Amygdala (tissue), 56 donors: ENCODE data around the gene GALNT14.

Experiments used
- DNase-seq, 56 donors: peaks; one replicate each; lab custom pipeline; 2025; lab: John Stamatoyannopoulos, UW

Gene GALNT14

DNA sequence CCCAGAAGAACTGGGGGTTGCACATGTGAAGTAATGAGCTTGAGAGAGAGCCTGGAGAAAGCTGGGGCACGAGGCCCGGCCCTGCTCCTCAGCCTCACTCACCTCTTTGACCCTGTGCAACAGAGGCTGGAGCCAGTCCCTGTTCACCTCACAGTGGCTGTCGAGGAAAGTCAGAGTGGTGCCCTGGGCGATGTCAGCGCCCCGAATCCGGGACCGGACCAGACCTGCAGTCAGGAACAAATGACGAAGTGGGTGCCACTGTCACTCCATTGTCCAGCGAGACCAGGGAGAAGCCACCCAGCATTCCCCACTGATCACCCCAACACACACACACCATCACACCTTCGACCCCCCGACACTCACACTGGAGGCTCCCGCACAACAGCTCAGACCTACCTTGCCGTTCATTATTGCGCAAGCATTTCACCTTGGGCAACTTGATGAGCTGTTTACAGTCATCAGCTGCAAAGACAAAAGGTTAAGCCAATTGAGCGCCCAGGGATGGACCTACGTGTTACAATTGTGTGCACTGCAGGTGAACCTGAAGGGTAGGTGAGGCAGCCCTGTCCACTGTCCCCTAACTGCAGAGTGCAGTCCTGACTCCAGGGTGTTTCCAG lies 182.6 kb downstream of the GALNT14 start:
- DNase-seq: no peak

DNA sequence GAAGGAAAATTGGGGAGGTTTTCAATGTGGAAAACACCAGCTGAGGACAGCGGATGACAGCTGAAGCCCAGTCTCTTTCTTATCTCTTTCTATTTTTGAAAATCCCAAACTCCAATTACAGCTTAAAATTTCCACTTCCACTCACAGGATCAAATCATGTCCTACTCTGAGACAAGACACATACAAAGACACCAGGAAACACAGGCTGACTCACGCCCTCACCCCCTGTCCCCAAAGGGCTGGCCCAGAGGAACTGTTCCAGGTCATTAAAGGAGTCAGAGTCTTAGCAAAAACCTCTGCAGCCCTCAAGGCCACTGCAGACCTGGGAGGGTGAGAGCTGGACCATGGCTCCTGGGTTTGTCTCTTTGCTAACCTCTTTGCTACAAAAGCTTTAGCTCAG lies 187.9 kb downstream of the GALNT14 start:
- DNase-seq: no peak

DNA sequence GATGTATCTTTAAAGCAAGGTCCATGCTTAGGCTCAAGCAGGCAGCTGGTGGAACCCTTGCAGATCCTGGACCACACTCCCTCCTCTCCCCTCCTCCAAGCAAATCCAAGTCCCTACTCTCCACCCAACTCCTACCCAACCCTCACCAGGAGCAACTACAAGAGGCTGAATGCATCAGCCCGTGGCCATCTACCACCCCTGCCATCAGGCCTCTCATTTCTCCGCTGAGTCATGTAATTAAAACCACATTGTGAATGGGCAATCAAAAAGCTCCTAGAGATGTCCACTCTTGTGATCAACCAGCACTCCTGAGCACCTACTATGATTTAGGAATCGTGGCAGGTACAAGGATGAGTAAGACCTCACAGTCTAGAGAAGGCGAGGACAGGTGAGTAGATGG lies 188.8 kb downstream of the GALNT14 start:
- DNase-seq: no peak

DNA sequence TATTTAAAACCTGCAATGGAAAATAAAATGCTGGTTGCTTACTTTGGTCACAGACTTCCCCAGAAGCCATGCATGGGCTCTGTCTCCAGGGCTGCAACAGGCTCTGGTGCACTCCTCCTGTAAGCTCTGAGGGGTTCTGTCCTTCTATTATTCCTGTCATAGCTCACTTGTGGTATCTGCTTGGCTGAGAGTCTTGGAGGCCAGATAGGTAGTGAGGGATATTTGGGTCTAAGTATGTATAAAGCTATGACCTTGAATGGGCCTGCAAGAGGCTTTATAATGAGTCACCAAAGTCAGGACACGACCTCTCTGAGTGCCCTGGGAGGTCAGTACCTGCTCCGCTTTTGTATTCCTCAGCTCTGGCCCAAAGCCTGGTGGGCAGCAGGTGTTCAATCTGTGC lies 189.4 kb downstream of the GALNT14 start:
- DNase-seq: no peak

DNA sequence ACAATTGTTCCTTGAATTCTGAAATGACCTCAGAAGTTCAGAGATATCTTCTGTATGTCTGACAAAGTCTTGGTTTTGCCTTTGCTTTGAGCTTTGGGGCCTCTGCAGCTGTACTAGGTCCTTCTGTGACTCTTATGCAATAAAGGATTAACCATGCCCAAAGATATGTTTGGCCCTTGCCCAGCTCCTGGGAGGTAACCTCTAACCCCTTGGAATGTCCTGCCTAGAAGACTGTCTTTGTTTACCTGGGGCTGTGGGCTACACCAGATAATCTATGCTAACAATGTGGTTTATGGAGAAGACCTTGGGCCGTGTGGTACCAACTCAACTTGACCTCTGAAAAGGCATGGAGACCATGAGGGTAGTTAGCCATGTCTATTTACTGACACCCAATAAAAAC lies 190.1 kb downstream of the GALNT14 start:
- no peak for DNase-seq

DNA sequence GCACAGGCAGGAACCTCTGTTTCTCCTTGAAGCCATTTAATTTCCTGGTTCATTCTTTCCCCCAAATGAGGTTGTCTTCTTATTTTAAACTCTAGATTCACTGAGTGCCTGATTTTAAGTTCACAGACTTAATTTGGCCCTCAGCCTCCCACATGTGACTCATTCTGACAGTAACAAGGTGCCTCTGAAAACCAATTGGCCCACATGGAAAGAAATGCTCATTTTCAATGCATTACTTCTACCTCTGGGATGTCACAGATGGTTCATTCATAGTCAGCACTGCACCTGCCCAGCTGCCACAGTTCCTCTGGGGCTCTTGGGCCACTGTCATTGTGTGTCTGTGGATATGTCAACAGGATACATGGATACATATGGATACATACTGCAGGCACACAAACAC lies 190.6 kb downstream of the GALNT14 start:
- no peak for DNase-seq

DNA sequence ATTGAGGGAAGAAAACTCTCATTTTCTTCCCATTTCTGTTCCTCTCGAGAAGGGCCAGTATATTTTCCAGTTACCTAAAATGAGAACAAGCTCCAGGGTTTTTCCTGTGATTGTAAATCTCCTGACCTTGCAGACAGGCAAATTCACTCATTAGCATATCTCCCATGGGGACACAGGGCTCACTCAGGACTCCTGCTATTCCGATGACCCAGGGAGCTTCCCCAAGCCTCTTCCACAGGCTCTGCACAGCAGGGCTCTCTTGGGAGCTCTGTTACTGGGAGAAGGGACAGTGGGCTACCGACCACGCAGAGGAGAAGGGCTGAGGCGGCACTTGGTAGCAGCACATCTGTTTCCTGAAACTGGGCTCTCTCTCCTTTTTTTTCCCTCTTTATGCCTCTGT lies 195.8 kb downstream of the GALNT14 start:
- DNase-seq: no peak

DNA sequence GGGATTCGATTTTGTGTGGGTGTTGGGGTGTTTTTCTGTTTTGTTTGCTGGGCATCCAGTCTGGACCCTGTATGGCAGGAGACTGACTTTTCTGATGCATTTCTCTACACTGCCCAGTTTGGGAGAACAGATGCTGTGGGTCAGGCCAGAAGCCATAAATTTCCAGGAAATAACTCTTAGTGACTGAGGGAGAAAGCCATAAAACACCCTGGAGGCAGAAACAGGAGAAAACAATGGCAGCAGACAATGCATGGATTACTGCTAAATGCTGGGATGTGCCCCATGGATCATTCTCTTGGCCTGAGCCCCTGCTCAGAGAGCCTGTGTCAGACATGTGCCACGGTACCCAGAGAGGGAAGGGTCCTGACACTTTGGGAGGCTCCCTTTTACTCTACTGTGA lies 197.4 kb downstream of the GALNT14 start:
- no peak for DNase-seq

DNA sequence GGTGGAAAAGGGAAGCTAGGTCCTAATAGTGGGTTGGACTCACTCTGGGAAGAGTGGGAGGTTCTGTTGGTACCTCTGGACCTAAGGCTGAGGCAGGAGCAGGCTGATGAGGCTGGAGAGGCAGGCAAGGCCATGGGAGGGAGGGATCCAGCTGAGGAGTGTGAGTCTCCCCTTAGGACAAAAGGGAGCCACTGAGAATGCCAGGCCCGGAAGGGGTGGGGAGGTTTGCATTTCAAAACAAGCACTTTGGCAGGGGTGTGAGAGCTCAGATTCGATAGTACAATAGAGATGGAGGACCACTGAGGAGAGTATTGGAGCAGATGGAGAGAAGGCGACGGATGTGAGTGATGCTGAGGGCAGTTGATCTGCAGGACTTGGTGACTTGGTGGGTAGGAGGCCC lies 198.9 kb downstream of the GALNT14 start:
- DNase-seq: no peak

DNA sequence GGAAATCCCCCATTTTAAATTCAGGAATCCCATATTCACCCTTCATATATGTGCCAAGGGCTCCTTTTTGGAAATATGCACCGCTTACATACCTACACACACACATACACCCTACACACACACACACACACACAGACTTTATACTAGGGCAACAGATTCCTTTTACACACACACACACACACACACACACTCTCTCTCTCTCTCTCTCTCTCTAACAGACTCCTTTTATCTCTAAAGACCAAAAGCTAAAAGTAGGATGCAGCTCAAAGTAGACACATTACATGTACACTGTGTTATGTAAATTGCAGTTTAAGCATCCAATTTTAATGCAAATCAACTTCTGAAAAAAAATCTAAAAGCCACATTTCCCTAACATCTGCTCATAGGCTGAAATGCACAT lies 200.0 kb downstream of the GALNT14 start:
- DNase-seq: no peak

DNA sequence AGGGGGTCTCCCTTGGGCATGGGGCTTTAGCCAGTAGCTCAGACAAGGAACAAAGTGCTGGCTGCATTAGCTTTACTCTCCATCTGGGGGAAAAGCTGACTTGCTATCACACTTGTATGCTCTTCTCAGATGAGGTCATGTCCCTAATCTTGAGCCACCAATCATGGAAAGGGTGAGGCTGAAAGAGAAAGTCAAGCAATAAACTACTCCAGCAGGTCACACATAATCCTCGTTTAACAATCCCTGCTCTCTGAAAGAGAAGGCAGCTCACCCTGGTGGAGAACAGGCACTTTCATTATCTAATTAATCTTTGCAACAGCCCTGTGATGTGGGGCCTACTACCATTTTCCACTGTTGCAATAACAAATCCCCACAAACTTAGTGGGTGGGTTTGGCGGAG lies 201.3 kb downstream of the GALNT14 start:
- no peak for DNase-seq

DNA sequence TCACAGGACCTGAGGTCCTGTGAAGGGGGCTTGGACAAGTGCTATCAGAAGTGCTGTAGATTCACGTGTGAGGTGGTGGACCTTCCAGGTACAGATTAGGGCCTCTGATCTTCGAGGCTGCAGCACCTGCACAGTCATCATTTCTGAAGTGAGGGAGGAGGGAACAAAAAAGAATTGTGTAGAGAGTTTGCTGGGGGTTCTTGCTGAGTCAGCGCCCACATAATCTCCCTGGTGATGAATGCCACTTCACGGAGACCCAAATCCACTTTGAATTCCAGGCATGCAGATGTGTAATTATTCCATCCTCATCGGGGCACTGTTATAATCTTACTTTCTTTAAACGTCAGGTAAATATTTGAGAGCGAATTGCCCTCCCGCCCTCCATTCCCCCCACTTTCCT lies 202.4 kb downstream of the GALNT14 start:
- DNase-seq: no peak

DNA sequence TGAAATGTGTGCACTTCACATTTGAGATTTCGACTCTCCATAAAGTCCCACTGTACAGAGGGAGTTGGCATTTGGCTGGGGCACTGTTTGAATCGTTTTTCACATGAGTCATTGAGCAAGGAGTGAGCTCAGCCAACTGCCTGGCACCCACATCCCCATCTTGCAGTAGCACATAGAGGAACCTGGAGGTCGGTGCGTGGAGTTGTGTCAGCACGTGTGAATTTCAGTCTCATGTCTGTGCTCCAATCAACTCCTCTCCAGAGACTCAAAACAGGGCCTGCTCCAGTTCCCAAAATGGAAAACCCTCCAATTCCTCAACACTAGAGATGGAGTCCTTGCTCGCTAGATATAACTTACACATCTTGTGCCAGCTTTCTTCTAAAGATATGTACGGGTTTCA lies 204.2 kb downstream of the GALNT14 start:
- DNase-seq: peak in 9 of 56 donors; percentile 10 to 55 (median 18)

DNA sequence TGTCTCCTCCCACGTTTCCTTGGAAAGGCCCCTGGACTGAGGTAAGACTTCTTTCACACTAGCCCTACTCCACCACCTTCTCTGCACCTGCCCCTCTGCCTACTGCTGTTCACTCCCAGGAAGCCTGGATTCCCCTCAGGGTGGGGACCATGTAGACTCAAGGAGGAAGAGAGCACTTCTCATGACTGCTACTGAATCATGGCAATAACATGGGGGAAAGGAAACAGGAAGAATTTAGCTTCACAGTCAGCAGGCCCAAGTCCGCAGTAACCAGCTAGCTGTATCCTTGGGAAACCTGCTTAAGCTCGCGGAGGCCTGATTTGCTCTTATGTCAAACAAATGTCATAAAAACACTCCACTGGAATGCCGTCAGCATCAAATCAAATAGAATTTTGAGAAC lies 204.7 kb downstream of the GALNT14 start:
- DNase-seq: no peak

DNA sequence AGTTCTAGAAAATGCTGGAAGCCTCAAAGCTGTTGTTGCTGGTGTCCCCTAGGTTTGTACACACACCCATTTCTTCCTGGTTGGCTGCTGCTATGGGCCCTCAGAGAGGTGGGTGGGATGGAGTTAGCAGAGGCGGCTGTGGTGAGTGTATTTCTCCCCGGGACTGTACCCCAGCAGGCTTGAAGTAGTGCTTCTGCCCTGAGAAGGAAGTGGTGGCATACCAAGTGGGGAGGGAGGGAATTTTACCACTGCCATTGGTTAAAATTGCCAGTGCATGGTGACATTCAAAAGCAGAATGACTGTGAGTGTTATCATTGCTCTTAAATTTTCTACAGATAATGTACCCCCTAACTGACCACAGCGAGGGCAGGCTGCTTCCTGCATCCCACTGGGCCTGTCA lies 205.4 kb downstream of the GALNT14 start:
- DNase-seq: no peak

DNA sequence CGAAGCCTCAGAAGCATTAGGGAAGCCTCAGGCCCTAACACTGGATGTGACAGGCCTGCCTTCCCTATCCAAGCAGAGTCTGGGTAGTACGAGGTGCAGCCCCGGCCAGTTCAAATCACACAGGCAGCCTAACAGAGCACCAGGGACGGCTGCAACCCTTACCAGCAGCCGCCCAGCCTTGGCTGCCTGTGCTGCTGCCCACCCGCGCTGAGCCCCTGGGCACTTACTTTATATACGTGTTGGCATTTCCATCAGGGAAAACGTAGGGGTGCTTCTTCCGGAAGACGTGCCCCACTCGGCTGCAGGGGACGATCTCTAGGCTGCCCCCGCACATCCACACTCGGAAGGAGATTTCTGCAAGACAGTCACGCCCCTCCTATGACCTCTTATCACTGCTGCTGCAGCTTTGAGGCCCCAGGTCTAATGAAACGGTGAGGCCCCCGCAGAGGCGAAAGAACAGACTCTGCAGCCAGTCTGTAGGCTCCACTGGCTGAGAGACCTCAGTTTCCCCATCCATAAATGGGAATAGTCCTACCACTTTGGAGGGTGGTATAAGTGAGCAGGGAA lies 206.3 kb downstream of the GALNT14 start:
- no peak for DNase-seq

DNA sequence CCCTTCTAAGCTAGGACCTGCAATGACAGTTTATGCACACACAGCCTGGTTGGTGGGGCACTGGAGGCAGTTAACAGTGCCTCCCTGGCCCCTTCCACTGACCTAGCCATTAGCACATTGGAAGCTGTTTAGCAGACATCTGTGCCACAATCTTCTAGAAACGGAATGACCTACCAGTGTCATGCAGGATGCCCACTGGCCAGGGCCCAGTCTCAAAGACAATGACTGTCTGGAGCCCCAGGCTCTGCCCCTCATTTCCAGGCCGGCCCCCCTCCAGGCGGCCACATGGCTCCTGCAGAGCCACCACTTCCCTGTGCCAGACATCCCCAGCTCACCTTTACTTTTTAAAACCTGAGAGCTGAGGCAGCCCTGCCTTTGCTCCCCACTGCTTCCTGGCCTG lies 207.5 kb downstream of the GALNT14 start:
- DNase-seq: no peak

DNA sequence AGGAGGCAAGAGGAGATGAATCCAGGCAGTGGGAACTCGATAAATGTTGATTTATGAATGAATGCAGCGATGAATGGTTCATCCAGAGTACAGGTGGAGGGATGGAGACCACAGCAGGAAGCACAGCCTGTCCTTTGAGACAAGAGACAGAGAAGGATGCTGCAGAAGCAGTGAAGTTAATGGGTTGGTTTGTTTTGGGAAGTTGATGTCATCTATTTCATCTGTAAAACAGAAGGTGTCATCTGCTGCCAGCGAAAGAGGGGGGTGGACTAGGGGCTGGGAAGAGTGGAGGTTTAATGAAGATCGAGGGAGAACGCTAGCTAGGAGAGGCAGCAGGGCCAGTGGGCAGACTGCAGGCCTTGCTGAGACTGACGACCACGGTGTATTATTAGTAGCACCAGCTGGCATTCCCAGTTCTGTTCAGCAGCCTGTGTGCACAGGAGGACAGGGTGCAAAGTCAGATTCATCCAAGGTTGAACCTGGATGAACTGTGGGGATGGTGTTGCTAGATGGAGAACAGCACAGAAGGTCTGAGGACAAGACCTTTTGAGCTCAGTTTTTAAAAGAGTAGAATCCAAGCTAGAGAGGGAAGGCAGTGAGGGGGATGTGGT lies 210.7 kb downstream of the GALNT14 start:
- DNase-seq: peak in 26 of 56 donors; percentile 2 to 55 (median 18)

DNA sequence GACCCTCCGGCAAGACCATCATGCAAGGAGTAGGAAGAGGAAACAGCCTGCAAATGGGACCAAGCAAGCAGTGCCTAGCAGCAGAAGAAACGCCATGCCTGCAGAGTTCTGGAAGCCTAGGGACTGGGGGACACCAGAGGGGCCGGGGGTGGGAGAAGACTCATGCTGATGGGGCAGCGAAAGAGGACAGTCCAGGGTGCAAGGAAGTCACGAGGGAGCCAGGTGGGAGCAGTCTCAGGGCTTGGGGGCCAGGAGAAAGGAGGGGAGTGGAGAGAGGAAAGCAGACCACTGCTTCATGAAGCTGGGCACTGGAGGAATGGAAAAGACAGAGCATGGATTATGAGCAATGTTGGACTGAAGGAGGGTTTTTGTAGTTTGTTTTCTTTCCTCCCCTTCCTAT lies 211.6 kb downstream of the GALNT14 start:
- no peak for DNase-seq

DNA sequence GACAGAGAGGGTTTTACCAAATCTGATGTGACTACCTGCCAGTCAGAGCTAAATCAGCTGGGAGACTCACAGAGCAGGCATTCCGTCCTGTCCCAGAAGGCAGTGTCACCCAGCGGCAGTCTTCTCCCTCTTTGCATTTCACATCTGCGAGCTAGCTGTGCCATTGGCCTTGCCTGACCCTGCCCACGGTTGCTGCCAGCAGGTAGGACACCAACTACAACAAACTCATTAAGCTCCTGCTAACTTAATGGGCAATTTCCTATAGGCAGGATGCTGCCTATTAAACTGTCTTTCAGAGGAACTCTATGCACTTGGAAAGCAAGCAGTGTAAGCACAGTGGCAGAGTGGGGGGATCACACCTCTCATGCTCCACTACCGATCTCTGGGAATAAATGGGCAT lies 214.6 kb downstream of the GALNT14 start:
- no peak for DNase-seq

DNA sequence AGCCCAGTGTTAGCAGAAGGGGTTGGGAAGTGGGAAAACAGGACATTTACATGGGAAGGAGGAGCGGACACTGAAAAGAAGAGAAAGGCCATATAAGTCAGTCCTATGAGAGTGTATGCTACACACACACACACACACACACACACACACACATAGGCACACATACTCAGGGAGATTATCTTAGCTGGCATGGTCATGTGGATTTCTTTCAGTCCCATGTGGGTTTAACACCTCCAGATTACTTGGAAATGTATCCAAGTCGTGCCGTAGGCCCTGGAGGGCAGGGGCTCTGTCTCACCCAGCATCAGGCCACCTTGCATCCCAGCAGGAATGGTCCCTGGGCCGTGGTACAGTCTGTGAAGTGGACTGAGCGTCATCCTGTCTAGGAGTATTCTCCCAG lies 217.7 kb downstream of the GALNT14 start:
- no peak for DNase-seq

DNA sequence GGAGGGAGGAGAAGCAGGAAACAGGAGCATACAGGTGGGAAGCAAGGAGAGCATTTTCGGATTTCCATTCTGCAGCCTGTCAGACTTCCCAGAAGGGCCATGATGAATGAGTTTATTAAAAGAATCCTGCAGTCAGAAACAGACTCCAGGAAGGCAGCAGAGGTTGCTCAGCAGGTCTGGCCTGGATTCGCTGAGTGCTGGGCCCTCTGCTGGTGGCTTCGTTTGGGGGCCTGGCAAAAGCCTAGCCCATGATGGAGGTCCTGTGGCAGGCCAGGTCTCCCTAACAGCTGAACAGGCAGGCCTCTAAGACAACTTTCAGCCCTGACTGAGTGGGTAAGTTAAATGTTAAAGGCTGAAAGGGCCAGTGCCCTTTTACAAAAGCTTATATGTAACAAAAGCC lies 222.8 kb downstream of the GALNT14 start:
- DNase-seq: peak in 1 of 56 donors; percentile 2

DNA sequence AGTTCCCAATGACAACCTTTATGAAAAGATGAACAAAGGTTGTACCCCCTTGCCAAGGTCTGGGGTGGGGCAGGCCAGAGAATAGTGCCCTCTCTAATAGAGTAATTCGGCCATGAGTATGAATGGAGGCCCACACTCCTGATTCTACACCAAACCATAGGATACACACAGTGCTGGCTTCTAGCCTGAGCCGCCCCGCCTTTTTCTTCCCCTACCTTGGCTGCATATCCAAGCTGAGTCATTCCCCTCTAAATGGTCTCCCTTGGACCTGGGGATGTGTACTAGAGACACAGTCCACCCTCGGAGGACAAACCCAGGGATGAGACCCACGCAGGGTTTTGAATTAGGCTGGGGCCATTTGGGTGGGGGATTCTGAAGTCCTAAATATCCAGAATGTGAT lies 223.8 kb downstream of the GALNT14 start:
- DNase-seq: no peak
